Liver (tissue), 2 donors: ENCODE results near the gene CELSR1.

Experiments
- HNF4G ChIP-seq: IDR thresholded peaks from 2 replicates; pipeline ENCODE4 v1.6.1; 2016; ENCODE audit warnings: antibody characterized with exemption
- TF ChIP-seq, protein P1 (sequence below): IDR thresholded peaks from 2 replicates; pipeline ENCODE4 v1.6.1; 2016; ENCODE audit warnings: antibody characterized with exemption
- donor health status: healthy.

DNA sequence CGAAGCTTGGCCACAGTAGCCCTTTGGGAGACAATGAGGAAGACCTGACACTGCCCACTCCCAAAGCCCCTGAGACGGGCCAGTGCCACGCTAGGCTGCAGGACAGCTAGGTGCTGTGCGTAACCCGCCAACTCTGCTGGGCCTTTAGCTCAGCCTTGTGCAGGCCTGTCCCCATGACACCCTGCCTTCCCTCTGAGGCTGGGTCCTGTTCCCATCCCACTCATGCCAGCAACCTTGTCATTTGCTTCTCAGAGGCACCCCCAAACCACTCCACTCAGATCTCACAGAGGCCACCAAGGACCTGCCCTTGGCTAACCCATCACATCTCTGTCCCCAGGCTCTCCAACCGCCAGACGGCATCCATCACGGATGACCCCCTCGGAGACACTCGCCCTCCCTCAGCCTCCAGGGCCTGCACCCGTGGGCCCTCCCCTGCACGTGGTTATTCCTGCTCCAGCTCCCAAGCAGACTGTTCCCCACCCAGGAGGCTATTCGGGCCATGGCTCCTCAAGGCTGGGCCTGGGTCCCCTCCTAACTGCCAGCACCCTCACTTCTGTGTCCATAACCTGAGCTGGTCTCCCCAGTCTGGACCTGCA is 11.1 kb downstream of the CELSR1 start:
- no peak for TF ChIP-seq HNF4G
- TF ChIP-seq, protein P1, sequence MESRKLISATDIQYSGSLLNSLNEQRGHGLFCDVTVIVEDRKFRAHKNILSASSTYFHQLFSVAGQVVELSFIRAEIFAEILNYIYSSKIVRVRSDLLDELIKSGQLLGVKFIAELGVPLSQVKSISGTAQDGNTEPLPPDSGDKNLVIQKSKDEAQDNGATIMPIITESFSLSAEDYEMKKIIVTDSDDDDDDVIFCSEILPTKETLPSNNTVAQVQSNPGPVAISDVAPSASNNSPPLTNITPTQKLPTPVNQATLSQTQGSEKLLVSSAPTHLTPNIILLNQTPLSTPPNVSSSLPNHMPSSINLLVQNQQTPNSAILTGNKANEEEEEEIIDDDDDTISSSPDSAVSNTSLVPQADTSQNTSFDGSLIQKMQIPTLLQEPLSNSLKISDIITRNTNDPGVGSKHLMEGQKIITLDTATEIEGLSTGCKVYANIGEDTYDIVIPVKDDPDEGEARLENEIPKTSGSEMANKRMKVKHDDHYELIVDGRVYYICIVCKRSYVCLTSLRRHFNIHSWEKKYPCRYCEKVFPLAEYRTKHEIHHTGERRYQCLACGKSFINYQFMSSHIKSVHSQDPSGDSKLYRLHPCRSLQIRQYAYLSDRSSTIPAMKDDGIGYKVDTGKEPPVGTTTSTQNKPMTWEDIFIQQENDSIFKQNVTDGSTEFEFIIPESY: no peak
